HEK293 (cell line): Measurements from ENCODE around the gene HSD17B8.

ENCODE experiments used
- CTCF ChIA-PET: fragments of 350-600 bp; formaldehyde crosslinking; extraction: SDS; loops from one replicate; lab custom pipeline; 2021; ENCODE audit warnings: antibody characterized with exemption; lab: Yijun Ruan, JAX
- POLR2A ChIA-PET: fragments of 300-600 bp; formaldehyde crosslinking; extraction: SDS; loops from one replicate; lab custom pipeline; 2020; ENCODE audit warnings: antibody characterized with exemption, inconsistent platforms; lab: Yijun Ruan, JAX
- H3K27ac ChIP-seq: fragments of 200-500 bp; sonication (Bioruptor generic); 2 replicates; pipeline ENCODE4 v1.5.1; 2014; ENCODE audit warnings: low read depth, low read length, control low read depth, inconsistent platforms; ENCODE audit errors: extremely low read depth
- H3K36me3 ChIP-seq, 2 experiments: fragments of 200-500 bp in 1 of 2; sonication (Bioruptor generic) in 1 of 2; 1 replicate in 1 of 2; 2 replicates in 1 of 2; pipeline ENCODE4 v1.5.1; 2014 to 2017; ENCODE audit warnings: inconsistent platforms in 2 of 2, low read length in 2 of 2; ENCODE audit not compliant: control insufficient read depth in 2 of 2, insufficient read depth in 1 of 2
- H3K4me1 ChIP-seq: fragments of 200-500 bp; sonication (Bioruptor generic); 2 replicates; pipeline ENCODE4 v1.5.1; 2014; ENCODE audit warnings: mild to moderate bottlenecking, low read length, inconsistent platforms; ENCODE audit not compliant: control insufficient read depth, insufficient read depth
- H3K4me3 ChIP-seq: 2 replicates; pipeline ENCODE4 v1.5.1; 2011; ENCODE audit warnings: low read depth, mild to moderate bottlenecking, control low read depth, low read length, moderate library complexity
- H3K9me3 ChIP-seq: fragments of 200-500 bp; sonication (Bioruptor generic); 2 replicates; pipeline ENCODE4 v1.5.1; 2014; ENCODE audit warnings: low read depth, low read length, inconsistent platforms; ENCODE audit not compliant: control insufficient read depth, insufficient read depth
- BCL11A ChIP-seq: fragments of 450-650 bp; formaldehyde crosslinking; IDR thresholded peaks from 2 replicates; pipeline ENCODE4 v1.5.1; 2016; ENCODE audit warnings: low read depth, missing biosample characterization, missing genetic modification characterization
- MYNN ChIP-seq: fragments of 450-650 bp; formaldehyde crosslinking; IDR thresholded peaks from 2 replicates; pipeline ENCODE4 v1.5.1; 2016; ENCODE audit warnings: missing biosample characterization, missing genetic modification characterization, borderline replicate concordance
- SP3 ChIP-seq: fragments of 450-650 bp; formaldehyde crosslinking; IDR thresholded peaks from 2 replicates; pipeline ENCODE4 v1.5.1; 2016; ENCODE audit warnings: missing biosample characterization, missing genetic modification characterization
- SP7 ChIP-seq: fragments of 450-650 bp; formaldehyde crosslinking; IDR thresholded peaks from 2 replicates; pipeline ENCODE4 v1.5.1; 2016; ENCODE audit warnings: missing biosample characterization, missing genetic modification characterization
- ZEB2 ChIP-seq: fragments of 450-650 bp; formaldehyde crosslinking; IDR thresholded peaks from 2 replicates; pipeline ENCODE4 v1.5.1; 2016; ENCODE audit warnings: missing biosample characterization, missing genetic modification characterization
- ZFHX2 ChIP-seq: fragments of 450-650 bp; formaldehyde crosslinking; conservative IDR thresholded peaks from 2 replicates; pipeline ENCODE4 v1.5.1; 2016; ENCODE audit warnings: missing biosample characterization, missing genetic modification characterization
- ZNF10 ChIP-seq: fragments of 450-650 bp; formaldehyde crosslinking; IDR thresholded peaks from 2 replicates; pipeline ENCODE4 v1.5.1; 2017; ENCODE audit warnings: missing biosample characterization, missing genetic modification characterization
- ZNF138 ChIP-seq: fragments of 450-650 bp; formaldehyde crosslinking; IDR thresholded peaks from 2 replicates; pipeline ENCODE4 v1.5.1; 2016; ENCODE audit warnings: missing biosample characterization, missing genetic modification characterization, borderline replicate concordance
- ZNF2 ChIP-seq: fragments of 450-650 bp; formaldehyde crosslinking; IDR thresholded peaks from 2 replicates; pipeline ENCODE4 v1.5.1; 2016; ENCODE audit warnings: missing biosample characterization, missing genetic modification characterization
- ZNF24 ChIP-seq: fragments of 450-650 bp; formaldehyde crosslinking; IDR thresholded peaks from 2 replicates; pipeline ENCODE4 v1.5.1; 2016; ENCODE audit warnings: missing biosample characterization, missing genetic modification characterization
- ZNF302 ChIP-seq: fragments of 450-650 bp; formaldehyde crosslinking; IDR thresholded peaks from 2 replicates; pipeline ENCODE4 v1.5.1; 2016; ENCODE audit warnings: missing biosample characterization, missing genetic modification characterization, low read depth
- ZNF350 ChIP-seq: fragments of 450-650 bp; formaldehyde crosslinking; IDR thresholded peaks from 2 replicates; pipeline ENCODE4 v1.5.0; 2017; ENCODE audit warnings: missing biosample characterization, mild to moderate bottlenecking, missing genetic modification characterization
- ZNF37A ChIP-seq: fragments of 450-650 bp; IDR thresholded peaks from 2 replicates; pipeline ENCODE4 v1.5.1; 2018; ENCODE audit warnings: missing biosample characterization, missing genetic modification characterization
- ZNF596 ChIP-seq: fragments of 450-650 bp; IDR thresholded peaks from 2 replicates; pipeline ENCODE4 v1.5.0; 2018; ENCODE audit warnings: missing biosample characterization, mild to moderate bottlenecking, missing genetic modification characterization, moderate library complexity
- ZNF624 ChIP-seq: fragments of 450-650 bp; formaldehyde crosslinking; IDR thresholded peaks from 2 replicates; pipeline ENCODE4 v1.5.1; 2017; ENCODE audit warnings: missing biosample characterization, missing genetic modification characterization
- ZNF777 ChIP-seq: fragments of 450-650 bp; formaldehyde crosslinking; IDR thresholded peaks from 2 replicates; pipeline ENCODE4 v1.5.1; 2017; ENCODE audit warnings: missing biosample characterization, missing genetic modification characterization, borderline replicate concordance
- ZNF830 ChIP-seq: fragments of 450-650 bp; IDR thresholded peaks from 2 replicates; pipeline ENCODE4 v1.5.0; 2018; ENCODE audit warnings: missing biosample characterization, missing genetic modification characterization, low read depth, mild to moderate bottlenecking, moderate library complexity
- ZSCAN30 ChIP-seq: fragments of 450-650 bp; IDR thresholded peaks from 2 replicates; pipeline ENCODE4 v1.5.1; 2018; ENCODE audit warnings: missing biosample characterization, mild to moderate bottlenecking, missing genetic modification characterization, moderate library complexity
- ZXDB ChIP-seq: fragments of 450-650 bp; formaldehyde crosslinking; IDR thresholded peaks from 2 replicates; pipeline ENCODE4 v1.5.1; 2016; ENCODE audit warnings: missing biosample characterization, missing genetic modification characterization
- TF ChIP-seq, protein P1 (sequence below): fragments of 450-650 bp; formaldehyde crosslinking; IDR thresholded peaks from 2 replicates; pipeline ENCODE4 v1.5.1; 2017; ENCODE audit warnings: missing biosample characterization, missing genetic modification characterization
- TF ChIP-seq, protein P2 (sequence below): fragments of 450-650 bp; formaldehyde crosslinking; IDR thresholded peaks from 2 replicates; pipeline ENCODE4 v1.5.1; 2016; ENCODE audit warnings: missing biosample characterization, missing genetic modification characterization
- TF ChIP-seq, protein P3 (sequence below): fragments of 450-650 bp; formaldehyde crosslinking; IDR thresholded peaks from 2 replicates; pipeline ENCODE4 v1.5.1; 2017; ENCODE audit warnings: missing biosample characterization, mild to moderate bottlenecking, missing genetic modification characterization, moderate library complexity
- TF ChIP-seq, protein P4 (sequence below): fragments of 450-650 bp; formaldehyde crosslinking; IDR thresholded peaks from 2 replicates; pipeline ENCODE4 v1.5.1; 2016; ENCODE audit warnings: missing biosample characterization, missing genetic modification characterization
- TF ChIP-seq, protein P5 (sequence below): sonication (generic); formaldehyde crosslinking; IDR thresholded peaks from 2 replicates; pipeline ENCODE4 v1.8.1; 2022; ENCODE audit warnings: mild to moderate bottlenecking, moderate library complexity, missing genetic modification reagents
- TF ChIP-seq, protein P6 (sequence below): fragments of 450-650 bp; formaldehyde crosslinking; IDR thresholded peaks from 2 replicates; pipeline ENCODE4 v1.5.1; 2016; ENCODE audit warnings: missing biosample characterization, missing genetic modification characterization

Gene HSD17B8

DNA sequence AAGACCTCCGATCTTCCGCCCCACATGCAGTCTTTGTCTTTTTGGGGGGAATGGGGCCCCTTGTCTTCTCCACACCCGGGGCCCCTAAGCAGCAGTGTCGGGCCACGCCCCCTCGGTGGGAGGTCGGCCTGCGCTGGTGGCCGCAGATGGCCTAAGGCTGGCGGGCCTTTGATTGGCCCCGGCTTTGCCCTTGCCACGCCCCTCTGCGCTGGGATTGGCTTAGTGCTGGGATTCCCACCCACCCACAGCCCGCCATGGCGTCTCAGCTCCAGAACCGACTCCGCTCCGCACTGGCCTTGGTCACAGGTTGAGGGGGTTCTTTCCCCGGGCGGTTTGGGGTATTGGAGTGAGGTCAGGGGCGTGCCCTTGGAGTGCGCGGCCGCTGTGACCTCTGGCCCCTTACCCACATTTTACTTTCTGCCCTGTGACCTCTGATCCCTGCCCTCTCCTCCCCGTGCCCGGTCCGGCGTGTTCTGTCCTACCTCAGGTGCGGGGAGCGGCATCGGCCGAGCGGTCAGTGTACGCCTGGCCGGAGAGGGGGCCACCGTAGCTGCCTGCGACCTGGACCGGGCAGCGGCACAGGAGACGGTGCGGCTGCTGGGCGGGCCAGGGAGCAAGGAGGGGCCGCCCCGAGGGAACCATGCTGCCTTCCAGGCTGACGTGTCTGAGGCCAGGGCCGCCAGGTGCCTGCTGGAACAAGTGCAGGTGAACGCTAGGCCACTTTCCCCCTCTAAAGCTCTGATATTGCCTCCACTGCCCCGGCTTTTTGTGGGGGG, at the start of gene HSD17B8:
Gene HSD17B8, plus strand, starts transcription at position 241 of the 776 bp plus-strand sequence. Its CDS starts 14 bp downstream, at position 255.
- peaks cover 22% of the 10 kb centered on the region for H3K4me1 ChIP-seq
- CTCF ChIA-PET: interaction anchor here (0.7 to 2.1 kb wide), 5 partner anchors 18 to 75 kb away, joined by 3 to 19 read pairs (median 3); no protein-coding TSS in a partner anchor
- peak within 1 kb of the TSS; percentile 53 for H3K27ac ChIP-seq
- TF ChIP-seq BCL11A (tag by site-specific recombination) (peak; percentile 95), ZSCAN30 (tag by site-specific recombination) (peak; percentile 78), ZNF2 (peak; percentile 76), ZNF302 (tag by site-specific recombination) (no peak), SP7 (tag by site-specific recombination) (peak; percentile 56; the same call in 1 of the 2 replicates), MYNN (no peak), ZNF10 (tag by site-specific recombination) (0 out of 2 replicates have a peak, but pooled peaks have one; percentile 12), ZXDB (tag by site-specific recombination) (peak; percentile 51; the same call in 1 of the 2 replicates), ZNF138 (tag by site-specific recombination) (no peak), ZEB2 (0 out of 2 replicates have a peak, but pooled peaks have one; percentile 40), SP3 (tag by site-specific recombination) (peak; percentile 81), ZNF624 (tag by site-specific recombination) (no peak), ZNF24 (tag by site-specific recombination) (no peak), ZNF350 (tag by site-specific recombination) (no peak), ZNF37A (tag by site-specific recombination) (no peak), ZNF596 (tag by site-specific recombination) (peak; percentile 8; the same call in 1 of the 2 replicates), ZNF777 (tag by site-specific recombination) (no peak), ZNF830 (tag by site-specific recombination) (no peak), ZFHX2 (tag by site-specific recombination) (peak; percentile 25; the same call in 1 of the 2 replicates)
- TF ChIP-seq, protein P1, sequence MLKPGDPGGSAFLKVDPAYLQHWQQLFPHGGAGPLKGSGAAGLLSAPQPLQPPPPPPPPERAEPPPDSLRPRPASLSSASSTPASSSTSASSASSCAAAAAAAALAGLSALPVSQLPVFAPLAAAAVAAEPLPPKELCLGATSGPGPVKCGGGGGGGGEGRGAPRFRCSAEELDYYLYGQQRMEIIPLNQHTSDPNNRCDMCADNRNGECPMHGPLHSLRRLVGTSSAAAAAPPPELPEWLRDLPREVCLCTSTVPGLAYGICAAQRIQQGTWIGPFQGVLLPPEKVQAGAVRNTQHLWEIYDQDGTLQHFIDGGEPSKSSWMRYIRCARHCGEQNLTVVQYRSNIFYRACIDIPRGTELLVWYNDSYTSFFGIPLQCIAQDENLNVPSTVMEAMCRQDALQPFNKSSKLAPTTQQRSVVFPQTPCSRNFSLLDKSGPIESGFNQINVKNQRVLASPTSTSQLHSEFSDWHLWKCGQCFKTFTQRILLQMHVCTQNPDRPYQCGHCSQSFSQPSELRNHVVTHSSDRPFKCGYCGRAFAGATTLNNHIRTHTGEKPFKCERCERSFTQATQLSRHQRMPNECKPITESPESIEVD (tag by site-specific recombination): no peak
- TF ChIP-seq, protein P2, sequence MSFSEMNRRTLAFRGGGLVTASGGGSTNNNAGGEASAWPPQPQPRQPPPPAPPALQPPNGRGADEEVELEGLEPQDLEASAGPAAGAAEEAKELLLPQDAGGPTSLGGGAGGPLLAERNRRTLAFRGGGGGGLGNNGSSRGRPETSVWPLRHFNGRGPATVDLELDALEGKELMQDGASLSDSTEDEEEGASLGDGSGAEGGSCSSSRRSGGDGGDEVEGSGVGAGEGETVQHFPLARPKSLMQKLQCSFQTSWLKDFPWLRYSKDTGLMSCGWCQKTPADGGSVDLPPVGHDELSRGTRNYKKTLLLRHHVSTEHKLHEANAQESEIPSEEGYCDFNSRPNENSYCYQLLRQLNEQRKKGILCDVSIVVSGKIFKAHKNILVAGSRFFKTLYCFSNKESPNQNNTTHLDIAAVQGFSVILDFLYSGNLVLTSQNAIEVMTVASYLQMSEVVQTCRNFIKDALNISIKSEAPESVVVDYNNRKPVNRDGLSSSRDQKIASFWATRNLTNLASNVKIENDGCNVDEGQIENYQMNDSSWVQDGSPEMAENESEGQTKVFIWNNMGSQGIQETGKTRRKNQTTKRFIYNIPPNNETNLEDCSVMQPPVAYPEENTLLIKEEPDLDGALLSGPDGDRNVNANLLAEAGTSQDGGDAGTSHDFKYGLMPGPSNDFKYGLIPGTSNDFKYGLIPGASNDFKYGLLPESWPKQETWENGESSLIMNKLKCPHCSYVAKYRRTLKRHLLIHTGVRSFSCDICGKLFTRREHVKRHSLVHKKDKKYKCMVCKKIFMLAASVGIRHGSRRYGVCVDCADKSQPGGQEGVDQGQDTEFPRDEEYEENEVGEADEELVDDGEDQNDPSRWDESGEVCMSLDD (tag by site-specific recombination): peak; percentile 69; the same call in 1 of the 2 replicates
- TF ChIP-seq, protein P3, sequence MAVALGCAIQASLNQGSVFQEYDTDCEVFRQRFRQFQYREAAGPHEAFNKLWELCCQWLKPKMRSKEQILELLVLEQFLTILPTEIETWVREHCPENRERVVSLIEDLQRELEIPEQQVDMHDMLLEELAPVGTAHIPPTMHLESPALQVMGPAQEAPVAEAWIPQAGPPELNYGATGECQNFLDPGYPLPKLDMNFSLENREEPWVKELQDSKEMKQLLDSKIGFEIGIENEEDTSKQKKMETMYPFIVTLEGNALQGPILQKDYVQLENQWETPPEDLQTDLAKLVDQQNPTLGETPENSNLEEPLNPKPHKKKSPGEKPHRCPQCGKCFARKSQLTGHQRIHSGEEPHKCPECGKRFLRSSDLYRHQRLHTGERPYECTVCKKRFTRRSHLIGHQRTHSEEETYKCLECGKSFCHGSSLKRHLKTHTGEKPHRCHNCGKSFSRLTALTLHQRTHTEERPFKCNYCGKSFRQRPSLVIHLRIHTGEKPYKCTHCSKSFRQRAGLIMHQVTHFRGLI (tag by site-specific recombination): no peak
- TF ChIP-seq, protein P4, sequence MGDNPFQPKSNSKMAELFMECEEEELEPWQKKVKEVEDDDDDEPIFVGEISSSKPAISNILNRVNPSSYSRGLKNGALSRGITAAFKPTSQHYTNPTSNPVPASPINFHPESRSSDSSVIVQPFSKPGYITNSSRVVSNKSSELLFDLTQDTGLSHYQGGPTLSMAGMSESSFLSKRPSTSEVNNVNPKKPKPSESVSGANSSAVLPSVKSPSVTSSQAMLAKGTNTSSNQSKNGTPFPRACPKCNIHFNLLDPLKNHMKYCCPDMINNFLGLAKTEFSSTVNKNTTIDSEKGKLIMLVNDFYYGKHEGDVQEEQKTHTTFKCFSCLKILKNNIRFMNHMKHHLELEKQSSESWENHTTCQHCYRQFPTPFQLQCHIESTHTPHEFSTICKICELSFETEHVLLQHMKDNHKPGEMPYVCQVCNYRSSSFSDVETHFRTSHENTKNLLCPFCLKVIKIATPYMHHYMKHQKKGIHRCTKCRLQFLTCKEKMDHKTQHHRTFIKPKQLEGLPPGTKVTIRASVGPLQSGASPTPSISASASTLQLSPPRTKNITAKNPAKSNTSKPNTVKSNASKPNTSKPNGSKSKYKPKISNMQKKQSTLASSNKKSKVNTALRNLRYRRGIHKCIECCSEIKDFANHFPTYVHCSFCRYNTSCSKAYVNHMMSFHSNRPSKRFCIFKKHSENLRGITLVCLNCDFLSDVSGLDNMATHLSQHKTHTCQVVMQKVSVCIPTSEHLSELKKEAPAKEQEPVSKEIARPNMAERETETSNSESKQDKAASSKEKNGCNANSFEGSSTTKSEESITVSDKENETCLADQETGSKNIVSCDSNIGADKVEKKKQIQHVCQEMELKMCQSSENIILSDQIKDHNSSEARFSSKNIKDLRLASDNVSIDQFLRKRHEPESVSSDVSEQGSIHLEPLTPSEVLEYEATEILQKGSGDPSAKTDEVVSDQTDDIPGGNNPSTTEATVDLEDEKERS (tag by site-specific recombination): no peak
- TF ChIP-seq, protein P5, sequence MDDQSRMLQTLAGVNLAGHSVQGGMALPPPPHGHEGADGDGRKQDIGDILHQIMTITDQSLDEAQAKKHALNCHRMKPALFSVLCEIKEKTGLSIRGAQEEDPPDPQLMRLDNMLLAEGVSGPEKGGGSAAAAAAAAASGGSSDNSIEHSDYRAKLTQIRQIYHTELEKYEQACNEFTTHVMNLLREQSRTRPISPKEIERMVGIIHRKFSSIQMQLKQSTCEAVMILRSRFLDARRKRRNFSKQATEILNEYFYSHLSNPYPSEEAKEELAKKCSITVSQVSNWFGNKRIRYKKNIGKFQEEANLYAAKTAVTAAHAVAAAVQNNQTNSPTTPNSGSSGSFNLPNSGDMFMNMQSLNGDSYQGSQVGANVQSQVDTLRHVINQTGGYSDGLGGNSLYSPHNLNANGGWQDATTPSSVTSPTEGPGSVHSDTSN: 0 out of 2 replicates have a peak, but pooled peaks have one; percentile 75
- TF ChIP-seq, protein P6, sequence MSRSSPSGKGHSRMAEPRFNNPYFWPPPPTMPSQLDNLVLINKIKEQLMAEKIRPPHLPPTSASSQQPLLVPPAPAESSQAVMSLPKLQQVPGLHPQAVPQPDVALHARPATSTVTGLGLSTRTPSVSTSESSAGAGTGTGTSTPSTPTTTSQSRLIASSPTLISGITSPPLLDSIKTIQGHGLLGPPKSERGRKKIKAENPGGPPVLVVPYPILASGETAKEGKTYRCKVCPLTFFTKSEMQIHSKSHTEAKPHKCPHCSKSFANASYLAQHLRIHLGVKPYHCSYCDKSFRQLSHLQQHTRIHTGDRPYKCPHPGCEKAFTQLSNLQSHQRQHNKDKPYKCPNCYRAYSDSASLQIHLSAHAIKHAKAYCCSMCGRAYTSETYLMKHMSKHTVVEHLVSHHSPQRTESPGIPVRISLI (tag by site-specific recombination): no peak

More for the DNA sequence above, at the start of gene HSD17B8:
- Histone ChIP-seq H3K36me3 (peaks cover 0 to 33% of the 10 kb centered on the region in 2 experiments; a peak in 2 of 3 replicates), H3K4me3 (peak within 1 kb of the TSS; percentile 72), H3K9me3 (no peaks in the 10 kb centered on the region)
- POLR2A ChIA-PET: interaction anchor here (0.6 to 2.0 kb wide), 11 partner anchors 44 to 1029 kb away, joined by 3 to 30 read pairs (median 4); partner anchors contain the start of genes AGPAT1, B3GALT4, RGL2 and RPS18
